ENCODE measurements around the gene PICK1. TPM values are rescaled to one million over a fixed set of nuclear protein-coding genes. Genes with fewer than 3 reads are reported as not detected.

PICK1 gene
- polyA plus RNA-seq, result 32.0 TPM
- long read RNA-seq, donor 1, partial matches to known transcripts, result 0 of 3 reads
- long read RNA-seq, donor 1, other reads (novel, unspliced or antisense), result 0 of 3 reads
- long read RNA-seq, donor 2, partial matches to known transcripts, result 0 of 3 reads
- long read RNA-seq, donor 2, other reads (novel, unspliced or antisense), result 0 of 3 reads
- long read RNA-seq, donor 3, partial matches to known transcripts, result 0 of 7 reads
- long read RNA-seq, donor 3, other reads (novel, unspliced or antisense), result 0 of 7 reads
- long read RNA-seq, donor 4, result 0 reads
- long read RNA-seq, donor 5, partial matches to known transcripts, result 0 of 2 reads
- long read RNA-seq, donor 5, other reads (novel, unspliced or antisense), result 0 of 2 reads
- long read RNA-seq, donor 6, partial matches to known transcripts, result 0 of 3 reads
- long read RNA-seq, donor 6, other reads (novel, unspliced or antisense), result 0 of 3 reads
- long read RNA-seq, donor 7, partial matches to known transcripts, result 0 of 1 reads
- long read RNA-seq, donor 7, other reads (novel, unspliced or antisense), result 0 of 1 reads
- long read RNA-seq, donor 8, transcript PICK1-201 (13 exons, 2,055 nt), result major isoform, 8 of 9 reads
- long read RNA-seq, donor 8, partial matches to known transcripts, result 0 of 9 reads
- long read RNA-seq, donor 8, other reads (novel, unspliced or antisense), result 0 of 9 reads
- long read RNA-seq, donor 9, partial matches to known transcripts, result 0 of 4 reads
- long read RNA-seq, donor 9, other reads (novel, unspliced or antisense), result 0 of 4 reads
- long read RNA-seq, donor 10, partial matches to known transcripts, result 40 of 65 reads
- long read RNA-seq, donor 10, other reads (novel, unspliced or antisense), result 23 of 65 reads
- long read RNA-seq, donor 11, transcript PICK1-201 (13 exons, 2,055 nt), result major isoform, 6 of 8 reads
- long read RNA-seq, donor 11, partial matches to known transcripts, result 0 of 8 reads
- long read RNA-seq, donor 11, other reads (novel, unspliced or antisense), result 0 of 8 reads

DNA sequence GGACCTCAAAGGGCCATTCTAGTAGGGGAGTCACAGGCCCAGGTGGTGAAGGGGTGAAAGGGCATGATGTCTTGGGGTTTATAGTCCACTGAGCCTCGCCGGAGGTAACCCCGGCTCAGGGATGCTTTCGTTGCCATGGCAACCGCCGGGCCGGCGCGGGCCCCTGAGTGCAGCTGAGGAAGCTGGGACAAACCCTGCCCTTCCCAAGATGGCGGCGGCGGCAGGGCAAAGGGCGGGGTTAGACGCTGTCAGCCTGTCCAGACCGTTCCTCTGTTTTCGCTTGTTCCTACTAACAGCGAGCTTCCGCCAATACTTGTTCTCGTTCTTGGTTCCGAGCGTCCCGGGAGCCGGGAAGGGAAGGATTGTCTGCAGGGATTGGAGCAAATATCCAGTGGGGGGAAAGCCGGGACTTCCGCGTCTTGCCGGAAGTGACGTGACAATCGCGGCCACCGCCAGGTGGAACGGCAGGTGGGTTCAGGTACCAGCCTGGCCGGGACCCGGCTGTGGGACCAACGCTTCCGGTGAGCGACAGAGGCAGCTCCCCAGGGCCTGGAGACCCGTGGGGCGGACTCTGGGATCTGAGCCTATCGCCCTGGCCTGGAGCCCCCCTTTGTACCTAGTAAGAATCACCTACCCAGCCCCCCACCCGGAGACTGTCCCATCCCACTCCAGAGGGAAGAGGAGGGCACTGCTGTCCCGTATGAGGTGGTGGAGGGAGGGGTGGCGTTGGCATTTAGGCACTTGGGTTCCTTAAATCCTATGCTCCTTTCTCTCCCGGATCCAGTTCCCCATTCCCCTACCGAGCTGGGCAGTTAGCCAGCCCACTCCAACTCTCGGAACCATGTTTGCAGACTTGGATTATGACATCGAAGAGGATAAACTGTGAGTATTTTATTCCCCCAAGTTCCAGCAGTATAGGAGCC, at the start of gene PICK1:
TSS of gene PICK1 (plus strand) at position 436 of the 923 bp plus-strand sequence. CDS start at position 842, 406 bp downstream.
- Histone ChIP-seq H3K27ac (ENCODE audit: low read length) (peak within 1 kb of the TSS; percentile 65), H3K9me3 (ENCODE audit: control insufficient read depth, low read depth, low read length) (no peaks in the 10 kb centered on the region), H3K4me1 (ENCODE audit: control insufficient read depth, insufficient read depth, low read length) (peaks cover 4% of the 10 kb centered on the region), H3K36me3 (ENCODE audit: control insufficient read depth, insufficient read depth, low read length) (peaks cover 21% of the 10 kb centered on the region), H3K4me3 (ENCODE audit: low read length) (peak within 1 kb of the TSS; percentile 74), H3K27me3 (ENCODE audit: control insufficient read depth, insufficient read depth, low read length) (no peaks in the 10 kb centered on the region)
- peak; percentile 93 to 96 for DNase-seq
- WGBS (ENCODE audit: insufficient coverage, low lambda C conversion rate), result no CpG with 5 or more reads among the region's 47 CpGs

DNA sequence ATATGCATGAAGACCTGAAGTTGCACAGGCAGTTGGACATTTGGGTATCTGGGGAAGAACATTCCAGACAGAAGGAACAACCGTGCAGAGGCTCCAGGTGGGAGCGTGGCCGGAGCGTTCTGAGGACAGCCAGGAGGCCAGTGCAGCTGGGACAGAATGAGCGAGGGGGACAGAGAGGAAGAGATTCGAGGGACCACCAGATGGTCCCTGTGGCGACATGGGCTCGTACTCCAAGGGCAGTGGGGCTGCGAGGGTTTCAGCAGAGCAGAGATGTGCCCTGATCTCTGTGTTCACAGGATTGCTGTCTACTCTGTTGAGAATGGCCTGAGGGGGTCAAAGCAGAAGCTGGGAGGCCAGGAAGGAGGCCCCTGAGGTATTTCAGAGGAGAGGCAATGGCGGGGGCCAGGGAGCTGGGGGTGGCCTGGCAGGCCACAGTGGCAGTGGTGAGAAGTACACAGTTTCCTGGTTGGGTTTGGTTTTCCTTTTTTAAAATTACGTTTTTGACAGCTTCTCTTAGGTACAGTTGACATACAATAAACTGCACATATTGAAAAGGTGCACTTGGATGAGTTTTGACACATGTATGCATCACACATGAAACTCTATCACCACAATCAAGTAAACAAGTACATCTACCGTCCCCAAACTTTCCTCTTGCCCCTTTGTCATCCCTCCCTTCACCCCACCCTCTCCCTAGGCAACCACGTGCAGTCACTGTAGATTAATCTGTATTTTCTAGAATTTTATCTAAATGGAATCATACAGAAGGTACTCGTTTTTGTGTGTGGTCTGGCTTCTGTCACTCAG, 48.0 kb upstream of the PICK1 start:
- 80% methylated on average over 1 of the region's 14 CpGs for WGBS (ENCODE audit: insufficient coverage, low lambda C conversion rate)
- Histone ChIP-seq H3K9me3 (ENCODE audit: control insufficient read depth, low read depth, low read length) (no peaks in the 10 kb centered on the region), H3K4me1 (ENCODE audit: control insufficient read depth, insufficient read depth, low read length) (no peaks in the 10 kb centered on the region), H3K27ac (ENCODE audit: low read length) (no peak overlapping the region), H3K4me3 (ENCODE audit: low read length) (no peak overlapping the region), H3K27me3 (ENCODE audit: control insufficient read depth, insufficient read depth, low read length) (no peaks in the 10 kb centered on the region), H3K36me3 (ENCODE audit: control insufficient read depth, insufficient read depth, low read length) (no peaks in the 10 kb centered on the region)
- DNase-seq, result no peak

GRCh38 chr22:38012604-38013072, 44.6 kb upstream of the PICK1 start:
- 57% methylated on average over 3 of the region's 7 CpGs for WGBS (ENCODE audit: insufficient coverage, low lambda C conversion rate)
- Histone ChIP-seq H3K4me3 (ENCODE audit: low read length) (no peak overlapping the region), H3K36me3 (ENCODE audit: control insufficient read depth, insufficient read depth, low read length) (no peaks in the 10 kb centered on the region), H3K27me3 (ENCODE audit: control insufficient read depth, insufficient read depth, low read length) (no peaks in the 10 kb centered on the region), H3K27ac (ENCODE audit: low read length) (no peak overlapping the region), H3K4me1 (ENCODE audit: control insufficient read depth, insufficient read depth, low read length) (peaks cover 8% of the 10 kb centered on the region), H3K9me3 (ENCODE audit: control insufficient read depth, low read depth, low read length) (no peaks in the 10 kb centered on the region)
- DNase-seq, result no peak

DNA sequence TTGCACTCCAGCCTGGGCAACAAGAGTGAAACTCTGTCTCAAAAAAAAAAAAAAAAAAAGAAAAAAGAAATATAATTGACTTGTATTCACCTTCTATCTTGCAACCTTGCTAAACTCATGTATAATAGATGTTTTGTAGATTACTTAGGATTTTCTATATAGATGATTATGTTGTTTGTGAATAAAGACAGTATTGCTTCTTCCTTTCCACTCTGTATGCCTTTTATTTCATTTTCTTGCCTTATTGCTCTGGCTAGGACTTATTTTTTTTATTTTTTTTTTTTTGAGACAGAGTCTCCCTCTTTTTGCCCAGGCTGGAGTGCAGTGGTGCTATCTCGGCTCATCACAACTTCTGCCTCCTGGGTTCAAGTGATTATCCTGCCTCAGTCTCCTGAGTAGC, 43.1 kb upstream of the PICK1 start:
- Histone ChIP-seq H3K4me1 (ENCODE audit: control insufficient read depth, insufficient read depth, low read length) (peaks cover 8% of the 10 kb centered on the region), H3K27me3 (ENCODE audit: control insufficient read depth, insufficient read depth, low read length) (no peaks in the 10 kb centered on the region), H3K36me3 (ENCODE audit: control insufficient read depth, insufficient read depth, low read length) (no peaks in the 10 kb centered on the region), H3K27ac (ENCODE audit: low read length) (no peak overlapping the region), H3K4me3 (ENCODE audit: low read length) (no peak overlapping the region), H3K9me3 (ENCODE audit: control insufficient read depth, low read depth, low read length) (no peaks in the 10 kb centered on the region)
- no peak for DNase-seq
- WGBS (ENCODE audit: insufficient coverage, low lambda C conversion rate), result no CpG with 5 or more reads among the region's 1 CpG

- WGBS (ENCODE audit: insufficient coverage, low lambda C conversion rate), result no CpG with 5 or more reads among the region's 33 CpGs
- peaks cover 8% of the 10 kb centered on the region for H3K4me1 ChIP-seq (ENCODE audit: control insufficient read depth, insufficient read depth, low read length)
- no peak overlapping the region for H3K4me3 ChIP-seq (ENCODE audit: low read length)
- peak in 1 of 2 donors; percentile 33 for DNase-seq
- H3K27ac ChIP-seq (ENCODE audit: low read length), result peak overlapping the region; percentile 26
- H3K27me3 ChIP-seq (ENCODE audit: control insufficient read depth, insufficient read depth, low read length), result no peaks in the 10 kb centered on the region
- no peaks in the 10 kb centered on the region for H3K36me3 ChIP-seq (ENCODE audit: control insufficient read depth, insufficient read depth, low read length)
- no peaks in the 10 kb centered on the region for H3K9me3 ChIP-seq (ENCODE audit: control insufficient read depth, low read depth, low read length)
Measured at GRCh38 chr22:38016182-38017151, 40.7 kb upstream of the PICK1 start.

GRCh38 chr22:38017272-38017920, 39.8 kb upstream of the PICK1 start:
- Histone ChIP-seq H3K27ac (ENCODE audit: low read length) (peak overlapping the region; percentile 23), H3K4me3 (ENCODE audit: low read length) (no peak overlapping the region), H3K36me3 (ENCODE audit: control insufficient read depth, insufficient read depth, low read length) (no peaks in the 10 kb centered on the region), H3K9me3 (ENCODE audit: control insufficient read depth, low read depth, low read length) (no peaks in the 10 kb centered on the region), H3K27me3 (ENCODE audit: control insufficient read depth, insufficient read depth, low read length) (no peaks in the 10 kb centered on the region), H3K4me1 (ENCODE audit: control insufficient read depth, insufficient read depth, low read length) (peaks cover 8% of the 10 kb centered on the region)
- DNase-seq, result peak in 1 of 2 donors; percentile 35
- WGBS (ENCODE audit: insufficient coverage, low lambda C conversion rate), result 83% methylated on average over 1 of the region's 7 CpGs

DNA sequence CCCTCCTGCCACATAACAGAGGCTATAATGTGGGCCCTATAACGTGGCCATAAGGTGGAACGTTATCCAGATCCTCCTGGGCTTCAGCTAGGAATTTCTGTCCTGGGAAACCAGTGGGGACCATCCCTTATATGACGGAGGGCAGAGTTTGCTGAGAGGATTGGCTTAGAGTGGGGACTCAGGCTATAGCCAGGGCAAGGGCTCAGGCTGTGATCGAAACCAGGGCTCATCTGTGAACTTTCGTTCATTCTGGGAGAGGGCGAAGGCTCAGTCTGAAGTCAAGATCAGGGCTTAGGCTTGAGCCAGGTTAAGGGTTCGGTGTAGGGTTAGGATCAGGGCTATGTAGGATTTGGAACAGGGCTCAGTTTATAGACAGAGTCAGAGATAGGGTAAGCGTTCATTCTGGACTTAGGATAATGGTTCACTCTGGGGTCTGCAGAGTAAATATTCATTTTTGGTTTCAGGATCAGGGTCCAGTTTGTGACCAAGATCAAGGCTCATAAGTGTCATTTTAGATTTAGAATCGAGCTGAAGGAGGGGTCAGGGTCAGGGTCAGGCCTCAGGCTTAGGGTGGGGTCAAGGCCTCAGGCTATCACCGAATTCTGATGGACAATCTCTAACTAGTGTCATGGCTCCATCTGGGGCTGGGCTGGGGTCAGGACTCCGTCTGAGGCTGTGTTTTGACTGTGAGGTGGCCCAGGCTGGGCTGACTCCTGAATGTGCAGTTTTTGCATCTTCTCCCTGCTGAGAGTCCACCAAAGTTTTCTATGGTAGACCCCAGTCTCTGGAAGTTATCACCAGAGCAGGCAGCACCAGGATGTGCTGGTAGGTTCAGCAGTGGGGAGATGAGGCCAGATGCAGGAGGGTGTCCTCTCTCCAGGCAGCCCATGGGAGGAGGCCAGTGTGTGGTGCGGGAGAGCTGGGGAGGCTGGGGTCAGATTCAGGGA, 39.0 kb upstream of the PICK1 start:
- Histone ChIP-seq H3K4me3 (ENCODE audit: low read length) (no peak overlapping the region), H3K27me3 (ENCODE audit: control insufficient read depth, insufficient read depth, low read length) (no peaks in the 10 kb centered on the region), H3K27ac (ENCODE audit: low read length) (no peak overlapping the region), H3K4me1 (ENCODE audit: control insufficient read depth, insufficient read depth, low read length) (peaks cover 8% of the 10 kb centered on the region), H3K36me3 (ENCODE audit: control insufficient read depth, insufficient read depth, low read length) (no peaks in the 10 kb centered on the region), H3K9me3 (ENCODE audit: control insufficient read depth, low read depth, low read length) (no peaks in the 10 kb centered on the region)
- 100% methylated on average over 2 of the region's 12 CpGs for WGBS (ENCODE audit: insufficient coverage, low lambda C conversion rate)
- DNase-seq, result no peak
